Right lung (tissue), 5 donors: ENCODE measurements around the gene EXOC4. TPM values are rescaled to one million over a fixed set of nuclear protein-coding genes. Genes with fewer than 3 reads are reported as not detected.
"Not testable (repeated sequence)": the region's sequence is repeated elsewhere in the genome, so short reads cannot be mapped to it uniquely, and the experiment has no call there.

Experiments used
- DNase-seq, 2 donors: peaks; one replicate each; pipeline ENCODE4 v3.0.0-alpha.2; 2013
- polyA plus RNA-seq, 5 donors: library from polyadenylated mRNA; unstranded; fragments of 120-200 nt; gene quantifications; one replicate each; pipeline versions ENCODE4 v1.2.1 to v1.2.3, GENCODE V29; 2013; ENCODE audit warnings: inconsistent platforms in 1 of 5, low replicate concordance in 1 of 5; ENCODE audit not compliant: insufficient read length in 5 of 5, insufficient read depth in 1 of 5

The EXOC4 gene
- polyA plus RNA-seq, 5 donors: 44.0 to 67.8 (median 61.9) TPM

- no peak for DNase-seq
These were observed 60.7 kb downstream of the EXOC4 start for GRCh38 chr7:133313575-133313974.

DNA sequence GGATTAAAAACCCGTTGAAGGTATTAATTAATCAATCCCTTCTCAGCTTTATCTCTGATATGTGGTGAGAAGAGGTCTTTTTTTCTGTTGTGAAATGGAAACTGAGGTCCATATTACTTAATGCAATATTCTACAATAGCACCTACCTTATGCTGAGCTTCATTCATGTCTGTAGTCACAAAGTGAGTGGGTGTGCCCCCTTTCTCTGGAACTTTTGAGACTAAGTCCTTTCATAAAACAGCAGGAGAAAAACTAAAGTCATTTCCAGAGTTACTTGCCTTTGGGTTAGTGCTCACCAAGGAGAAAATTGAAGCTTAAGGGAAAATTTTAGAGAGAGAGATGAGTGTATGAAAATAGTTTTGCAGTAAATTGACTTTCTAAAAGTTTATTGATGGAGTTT is 61.2 kb downstream of the EXOC4 start:
- DNase-seq: no peak

- DNase-seq: no peak
These were observed 62.6 kb downstream of the EXOC4 start for GRCh38 chr7:133315332-133316040.

DNA sequence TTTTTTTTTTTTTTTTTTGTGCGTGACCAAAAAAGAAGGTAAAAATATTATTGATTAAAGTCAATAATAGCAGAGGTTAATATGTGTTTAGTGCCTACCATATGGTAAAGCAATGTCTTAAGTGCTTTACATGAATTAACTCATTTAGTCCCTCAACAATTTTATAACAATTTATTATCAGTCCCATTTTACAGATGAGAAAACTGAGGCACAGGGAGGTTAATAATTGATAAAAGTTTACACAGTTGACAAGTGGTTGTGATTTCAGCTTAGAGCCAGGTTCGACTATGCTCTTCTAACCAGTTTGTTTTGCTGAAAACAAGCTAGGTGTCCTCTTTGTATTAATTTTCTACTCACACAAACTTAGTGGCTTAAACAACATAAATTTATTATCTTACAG is 67.0 kb downstream of the EXOC4 start:
- no peak for DNase-seq

DNA sequence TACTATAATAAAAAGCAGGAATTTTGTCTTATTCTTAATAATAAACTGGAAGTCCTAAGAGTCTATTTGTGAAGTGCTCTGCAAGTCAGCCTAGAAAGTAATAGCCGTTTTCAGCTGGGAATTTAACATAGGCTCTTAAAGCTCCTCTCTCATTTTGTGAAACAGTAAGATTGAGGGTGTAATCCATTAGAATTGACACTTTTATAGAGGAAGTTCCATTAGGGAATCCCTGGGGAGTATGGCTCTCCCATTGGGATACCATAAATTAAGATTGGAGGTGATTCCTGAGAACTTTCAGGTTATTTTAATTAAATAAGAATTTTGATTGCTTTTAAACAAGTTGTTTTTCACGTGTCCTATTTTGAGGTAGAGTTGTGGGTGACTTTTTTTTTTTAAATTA is 68.0 kb downstream of the EXOC4 start:
- no peak for DNase-seq

GRCh38 chr7:133321366-133321765 is 68.5 kb downstream of the EXOC4 start:
- DNase-seq: not testable (repeated sequence)

DNA sequence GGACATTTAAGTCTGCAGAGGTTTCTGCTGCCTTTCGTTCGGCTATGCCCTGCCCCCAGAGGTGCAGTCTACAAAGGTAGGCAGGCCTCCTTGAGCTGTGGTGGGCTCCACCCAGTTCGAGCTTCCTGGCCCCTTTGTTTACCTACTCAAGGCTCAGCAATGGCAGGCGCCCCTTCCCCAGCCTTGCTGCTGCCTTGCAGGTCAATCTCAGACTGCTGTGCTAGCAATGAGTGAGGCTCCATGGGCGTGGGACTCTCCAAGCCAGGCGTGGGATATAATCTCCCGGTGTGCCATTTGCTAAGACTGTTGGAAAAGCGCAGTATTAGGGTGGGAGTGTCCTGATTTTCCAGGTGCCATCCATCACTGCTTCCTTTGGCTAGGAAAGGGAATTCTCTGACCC is 73.9 kb downstream of the EXOC4 start:
- DNase-seq: not testable (repeated sequence)

GRCh38 chr7:133328021-133328420 is 75.1 kb downstream of the EXOC4 start:
- DNase-seq: not testable (repeated sequence)

GRCh38 chr7:133330085-133330484 is 77.2 kb downstream of the EXOC4 start:
- no peak for DNase-seq

DNA sequence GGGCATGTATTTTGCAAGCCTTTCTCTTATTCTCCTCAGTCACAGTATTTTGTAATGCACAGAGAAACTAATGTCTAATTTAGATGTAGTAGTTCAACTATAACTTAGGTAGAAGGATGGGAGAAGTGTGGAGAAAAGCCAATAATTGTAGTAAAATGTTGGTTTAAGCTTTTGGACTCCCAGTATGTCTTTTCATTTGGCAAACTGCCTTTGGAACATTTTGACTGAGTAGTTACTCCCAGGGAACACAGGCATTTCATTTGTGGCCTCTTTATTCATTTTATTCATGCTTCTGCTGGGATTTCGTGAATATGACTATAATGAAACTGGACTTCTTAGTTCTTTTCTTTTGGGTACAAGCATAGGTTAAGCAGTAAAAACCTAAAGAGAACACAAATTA is 79.0 kb downstream of the EXOC4 start:
- DNase-seq: no peak

DNA sequence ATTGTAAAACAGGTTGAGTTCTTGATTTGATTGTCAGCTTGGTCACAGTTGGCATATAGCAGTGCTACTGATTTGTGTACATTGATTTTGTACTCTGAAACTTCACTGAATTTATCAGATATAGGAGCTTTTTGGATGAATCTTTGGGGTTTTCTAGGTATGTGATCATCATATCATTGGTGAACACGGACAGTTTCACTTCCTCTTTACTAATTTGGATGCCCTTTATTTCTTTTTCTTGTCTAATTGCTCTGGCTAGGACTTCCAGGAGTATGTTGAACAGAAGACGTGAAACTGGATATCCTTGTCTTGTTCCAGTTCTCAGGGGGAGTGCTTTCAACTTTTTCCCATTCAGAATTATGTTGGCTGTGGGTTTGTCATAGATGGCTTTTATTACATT is 86.9 kb downstream of the EXOC4 start:
- DNase-seq: no peak

DNA sequence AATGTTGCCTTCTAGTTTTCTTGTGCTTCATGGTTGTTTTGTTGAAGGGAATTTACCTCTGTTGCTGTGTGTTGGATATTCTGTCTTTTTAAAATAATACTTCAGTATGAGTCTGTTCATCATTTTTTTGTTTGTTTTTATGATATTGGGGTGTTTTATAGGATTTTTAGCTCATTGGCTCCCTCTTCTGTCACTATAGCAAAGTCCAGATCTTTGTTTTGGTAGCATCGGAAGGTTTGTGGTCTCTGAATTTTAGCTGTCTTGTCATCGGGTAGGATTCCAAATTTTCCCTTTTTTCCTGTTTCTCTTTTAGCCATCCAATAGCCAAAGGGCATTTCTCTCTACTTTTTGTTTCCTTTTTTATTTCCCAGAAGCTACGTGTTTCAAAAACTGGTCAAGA is 91.4 kb downstream of the EXOC4 start:
- DNase-seq: peak in 1 of 2 donors; percentile 10

DNA sequence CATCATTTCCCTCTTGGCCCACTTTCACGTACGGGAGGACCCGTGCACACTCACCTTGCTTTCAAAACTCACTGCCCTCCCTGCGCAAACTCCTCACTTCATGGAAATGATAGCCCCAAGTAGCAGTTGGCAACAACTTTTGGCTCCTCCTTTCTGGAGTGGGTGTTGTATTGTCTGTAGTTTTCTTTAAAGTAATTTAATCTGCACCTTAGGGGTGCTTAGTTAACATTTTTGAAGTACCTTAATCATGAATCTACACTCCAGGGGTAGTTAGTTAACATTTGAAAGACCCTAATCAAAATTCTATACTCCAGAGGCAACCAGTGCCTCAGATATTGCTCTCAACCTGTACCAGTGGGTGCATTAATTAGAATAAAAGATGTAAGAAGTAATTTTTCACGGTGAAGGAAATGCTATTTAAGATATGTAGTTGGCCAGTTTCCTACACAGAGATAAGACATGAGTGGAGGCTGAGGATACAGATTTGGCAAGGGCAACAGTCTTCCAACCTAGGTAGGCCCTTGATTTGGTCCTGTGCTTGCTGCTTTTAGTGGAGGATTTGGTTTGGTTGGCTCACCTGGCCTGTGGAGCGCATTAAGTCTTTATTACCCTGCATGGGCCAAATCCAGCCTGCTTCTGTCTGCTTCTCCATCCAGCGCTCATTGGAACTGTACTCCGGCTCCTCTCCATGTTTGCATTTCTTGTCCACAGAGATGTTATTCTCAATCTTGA is 93.0 kb downstream of the EXOC4 start:
- DNase-seq: no peak

- DNase-seq: no peak
These were observed 95.4 kb downstream of the EXOC4 start for GRCh38 chr7:133348250-133348649.

GRCh38 chr7:133349101-133349500 is 96.2 kb downstream of the EXOC4 start:
- no peak for DNase-seq

- no peak for DNase-seq
These were observed 99.6 kb downstream of the EXOC4 start for GRCh38 chr7:133352430-133352829.

DNA sequence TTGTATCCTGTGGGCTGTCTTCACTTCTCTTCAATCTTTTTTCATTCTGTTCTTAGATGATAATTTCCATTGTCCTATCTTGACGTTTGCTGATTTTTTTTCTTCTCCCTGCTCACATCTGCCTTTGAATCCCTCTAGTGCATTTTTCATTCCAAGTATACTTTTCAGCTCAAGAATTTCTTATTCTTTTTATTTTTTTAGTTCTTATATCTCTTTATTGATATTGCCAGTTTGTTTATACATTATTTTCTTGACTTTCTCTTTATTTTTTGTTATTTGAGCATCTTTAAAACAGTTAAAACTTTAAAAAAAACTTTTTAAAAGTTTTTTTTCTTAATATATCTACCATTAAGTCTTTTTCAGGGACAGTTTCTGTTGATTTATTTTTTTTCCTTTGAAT is 100.9 kb downstream of the EXOC4 start:
- DNase-seq: no peak

- no peak for DNase-seq
These were observed 101.9 kb downstream of the EXOC4 start for GRCh38 chr7:133354546-133355324.

DNA sequence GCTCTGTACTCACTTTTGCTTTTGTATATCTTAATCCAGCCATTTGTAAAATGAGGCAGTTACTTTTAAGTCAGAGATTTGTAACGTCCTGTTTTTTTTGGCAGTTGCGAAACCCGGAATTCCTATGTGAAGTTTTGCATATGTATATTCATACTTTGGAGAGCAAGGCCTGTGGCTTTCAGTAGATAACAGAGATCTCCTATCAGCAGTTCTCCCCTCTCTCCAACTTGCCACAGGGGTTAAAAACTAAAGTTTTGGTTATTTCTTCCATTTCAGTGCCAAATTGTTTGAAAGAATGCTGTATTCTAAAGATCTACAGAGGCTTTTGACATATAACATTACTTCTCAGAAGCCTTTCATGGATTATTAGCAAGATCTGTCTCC is 102.4 kb downstream of the EXOC4 start:
- DNase-seq: peak; percentile 18 to 21

- no peak for DNase-seq
These were observed 102.9 kb downstream of the EXOC4 start for GRCh38 chr7:133355822-133356221.

DNA sequence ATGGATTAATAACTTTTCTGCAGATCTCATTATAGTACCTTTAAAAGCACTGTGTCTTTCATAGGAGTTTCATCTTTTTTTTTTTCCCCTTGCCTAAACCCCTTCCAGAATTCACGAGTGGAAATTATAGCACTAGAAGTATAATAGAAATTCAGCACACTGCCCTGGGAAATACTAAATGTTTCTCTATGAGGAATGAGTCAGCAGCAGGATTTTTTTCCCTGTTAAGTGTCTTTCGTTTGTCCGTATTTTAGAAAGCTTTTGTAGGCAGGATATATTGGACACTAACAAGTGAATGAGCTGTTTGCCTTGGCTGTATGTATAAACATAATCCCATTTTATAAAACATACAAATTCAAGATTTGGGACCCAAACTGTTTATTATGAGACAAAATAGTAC is 105.8 kb downstream of the EXOC4 start:
- no peak for DNase-seq

DNA sequence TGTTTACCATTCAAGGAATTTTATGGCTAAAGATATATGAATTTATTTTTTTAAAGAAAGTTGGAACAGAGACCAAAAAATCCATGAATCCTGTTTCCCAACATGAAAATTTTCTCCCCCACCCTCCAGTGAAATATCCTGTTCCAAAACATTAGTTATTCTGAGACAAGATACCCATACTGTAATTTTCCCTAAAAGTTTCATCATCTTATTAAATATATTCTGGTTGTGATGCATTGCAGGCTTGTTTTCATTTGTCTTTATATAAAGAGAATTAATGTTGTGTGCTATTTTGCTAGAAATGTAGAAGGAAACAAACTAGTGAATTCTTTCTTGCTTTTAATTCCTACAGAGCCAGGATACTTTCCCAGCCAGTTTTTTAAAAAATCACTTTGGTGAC is 106.6 kb downstream of the EXOC4 start:
- DNase-seq: no peak

GRCh38 chr7:133360201-133360600 is 107.3 kb downstream of the EXOC4 start:
- DNase-seq: no peak
